NAMALWA (cell line): Measurements from ENCODE around the gene SPDYE5.

Experiments
- DNase-seq: peaks from one replicate; pipeline ENCODE4 v3.0.0-alpha.2; 2015; ENCODE audit warnings: low spot score

Gene SPDYE5

DNA sequence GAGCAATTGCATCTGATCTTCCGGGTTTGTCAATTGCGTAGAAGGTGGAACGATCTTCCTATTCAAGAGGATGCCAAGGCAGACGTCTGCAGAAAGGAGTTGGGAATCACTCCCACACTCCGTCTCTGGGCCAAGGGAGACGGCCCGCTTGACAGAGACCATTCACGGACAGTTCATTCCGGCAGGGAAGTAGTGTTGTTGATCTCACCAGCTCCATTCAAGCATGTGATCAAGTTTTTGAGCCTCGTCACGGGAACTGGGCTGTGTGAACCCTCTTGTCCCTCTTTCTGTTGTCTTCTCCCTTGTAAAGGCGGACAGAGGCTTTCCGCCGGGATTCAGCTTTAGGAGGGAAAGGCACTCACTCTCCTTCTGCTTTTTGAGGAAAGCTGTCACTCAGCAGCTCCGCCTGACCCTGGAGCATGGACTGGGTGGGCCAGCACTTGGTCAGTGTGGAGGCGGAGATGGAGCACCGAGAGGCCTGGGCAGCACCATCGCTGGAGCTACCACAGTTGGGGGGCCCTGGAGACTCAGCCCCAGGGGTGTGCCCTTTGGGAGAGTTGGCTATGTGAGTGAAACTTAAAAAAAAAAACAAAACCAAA lies 44.9 kb downstream of the SPDYE5 start:
- DNase-seq = no peak

DNA sequence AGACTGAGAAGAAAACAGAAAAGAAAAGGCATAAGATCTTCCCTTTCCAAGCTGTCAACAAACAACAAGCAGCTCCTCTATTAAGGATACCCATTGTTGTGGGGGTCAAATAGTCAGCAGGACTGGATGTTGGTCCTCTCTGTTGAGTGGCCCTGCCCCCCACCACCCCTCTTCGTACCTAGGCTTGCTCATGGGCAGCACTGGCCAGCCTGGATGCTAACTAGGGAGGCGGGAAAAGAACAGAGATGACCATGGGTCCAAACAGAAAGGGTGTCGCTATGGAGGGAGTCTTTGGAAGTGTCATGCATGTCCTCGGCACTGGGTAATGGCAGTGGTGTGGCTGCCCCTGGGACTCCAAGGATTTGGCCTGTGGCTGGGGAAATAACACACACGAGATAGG lies 45.6 kb downstream of the SPDYE5 start:
- DNase-seq = no peak

DNA sequence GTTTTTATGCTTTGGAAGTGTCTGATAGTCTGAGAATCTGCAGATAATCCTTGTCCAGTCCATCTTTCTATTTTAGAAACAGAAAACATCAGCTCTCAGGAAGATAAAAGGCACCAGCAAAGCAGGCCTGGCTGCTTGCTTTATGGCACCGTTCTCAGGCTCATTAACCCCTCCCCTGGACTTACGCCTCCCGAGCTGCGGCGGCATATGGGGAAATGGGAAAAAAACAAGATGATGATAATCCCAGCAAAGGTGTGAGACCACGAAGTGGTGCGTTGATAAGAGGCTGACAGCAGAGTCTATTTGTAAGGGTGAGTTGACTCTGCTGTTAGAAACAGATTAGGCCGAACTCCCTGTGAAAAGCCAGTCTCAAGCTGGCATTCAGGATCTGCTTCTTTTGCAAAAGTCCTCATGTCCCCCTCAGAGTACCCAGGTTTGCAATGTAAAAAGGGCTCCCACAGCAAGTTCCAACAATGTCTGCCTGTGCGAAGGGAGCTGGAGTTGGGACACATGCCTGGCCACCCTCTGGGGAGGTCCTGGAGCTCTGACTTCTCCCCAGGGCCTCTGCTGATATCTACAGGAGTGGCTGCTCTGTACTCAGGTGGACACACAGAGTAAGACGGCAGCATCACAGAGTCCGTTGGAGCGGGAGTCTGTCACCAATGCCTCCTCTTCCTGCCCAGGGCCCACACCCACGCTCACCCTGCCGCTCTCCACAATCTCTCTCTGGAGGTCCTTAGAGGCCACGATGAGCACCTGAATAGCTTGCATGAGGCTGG lies 54.3 kb downstream of the SPDYE5 start:
- DNase-seq = no peak
